Measurements from ENCODE around the gene ANO8.

GRCh38 chr19:17380426-17381138 is 45.9 kb upstream of the ANO8 start:
- TF ChIP-seq CTCF (IDR thresholded peaks at IDR 0.05 in 4 of 5, conservative IDR thresholded peaks at IDR 0.05 in 1 of 5) = no peak
- TF ChIP-seq POLR2A (IDR thresholded peaks at IDR 0.05) = no peak
